Body of pancreas (tissue), 4 donors: Measurements from ENCODE around the gene NRIP1. TPM values are rescaled to one million over a fixed set of nuclear protein-coding genes. Genes with fewer than 3 reads are reported as not detected.

Source experiments
- ATAC-seq: fragments of 150-250 bp; one replicate; pipeline ENCODE4 v1.9.1; 2016
- DNase-seq, 4 donors: peaks; one replicate each; pipeline ENCODE4 v3.0.0-alpha.2; 2019
- H3K27ac ChIP-seq, 4 donors: fragments of 200-600 bp; sonication (generic); 1 replicate in 3 of 4; 2 replicates in 1 of 4; pipeline versions ENCODE4 v1.5.1 to v1.6.1; 2016 to 2019; ENCODE audit warnings: mild to moderate bottlenecking in 1 of 4, mixed read lengths in 1 of 4, moderate library complexity in 1 of 4
- H3K27me3 ChIP-seq, 2 donors: fragments of 200-600 bp; sonication (generic); one replicate each; pipeline ENCODE4 v1.6.0; 2016; ENCODE audit warnings: mild to moderate bottlenecking in 1 of 2
- H3K36me3 ChIP-seq, 2 donors: fragments of 200-600 bp; sonication (generic); replicated peaks in 1 of 2; 2 replicates each; pipeline ENCODE4 v1.5.1; 2016; ENCODE audit warnings: low read depth in 2 of 2; ENCODE audit not compliant: insufficient read depth in 1 of 2
- H3K4me1 ChIP-seq: fragments of 200-600 bp; sonication (generic); one replicate; pipeline ENCODE4 v1.6.0; 2016
- H3K4me3 ChIP-seq, 2 donors: fragments of 200-600 bp; sonication (generic); 1 replicate in 1 of 2; 2 replicates in 1 of 2; pipeline ENCODE4 v1.5.1; 2016 to 2019
- H3K9me3 ChIP-seq, 3 donors: fragments of 200-600 bp; sonication (generic); 1 replicate in 2 of 3; 2 replicates in 1 of 3; pipeline ENCODE4 v1.5.1; 2016
- POLR2A ChIP-seq, 3 donors: fragments of 450-650 bp; IDR thresholded peaks; one replicate each; pipeline ENCODE4 v1.6.1; 2016; ENCODE audit warnings: antibody characterized with exemption in 3 of 3, mild to moderate bottlenecking in 2 of 3
- WGBS, 2 donors: methylation state at CpG; one replicate each; pipeline ENCODE4 v1.1.5; 2017; 5-methylcytosine and 5-hydroxymethylcytosine counted together
- intact Hi-C: fragments of 100-400 bp; cut with DNase I; formaldehyde crosslinking; loops from one replicate; pipeline ENCODE4 v1.15.1; 2023
- total RNA-seq, 2 donors: library from RNA; depleted of rRNA; stranded (reverse); fragments of >200 nt; gene quantifications; one replicate each; pipeline ENCODE4 v1.1.0, GENCODE V29; 2016
- TF ChIP-seq, protein P1 (sequence below), 7 experiments: fragments of 450-650 bp in 4 of 7; fragments of 200-600 bp in 3 of 7; sonication (generic) in 3 of 7; IDR thresholded peaks; one replicate each; pipeline ENCODE4 v1.5.1; 2016 to 2019; ENCODE audit warnings: antibody characterized with exemption in 7 of 7

NRIP1 gene
- total RNA-seq, 2 donors from 2014 or later: 18.5 to 27.8 TPM

DNA sequence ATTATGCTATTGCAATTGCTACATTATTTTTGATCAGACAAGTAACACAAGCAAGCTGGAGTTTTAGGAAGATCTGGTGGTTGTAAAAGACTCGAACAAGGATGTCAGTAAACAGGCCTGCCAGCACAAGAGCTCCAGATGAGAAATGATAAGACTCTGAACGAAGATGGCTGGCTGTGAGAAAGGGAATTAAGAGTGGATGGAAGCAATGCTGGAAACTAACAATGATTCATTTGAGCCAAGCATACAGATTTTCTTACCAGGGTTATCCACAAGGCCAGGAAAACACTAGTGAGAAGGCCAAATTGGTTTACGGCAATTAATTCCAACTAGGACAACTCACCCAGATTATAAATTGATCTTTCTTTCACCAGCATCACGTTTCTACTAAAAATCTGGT is 54.2 kb downstream of the NRIP1 start:
- 75 to 83% methylated on average over 4 of the region's 4 CpGs for WGBS, 2 donors
- DNase-seq (no peak), ATAC-seq (no peak)
- H3K9me3 ChIP-seq: no peaks in the 10 kb centered on the region
- intact Hi-C loops: no loop called here
- no peaks in the 10 kb centered on the region for H3K36me3 ChIP-seq
- H3K4me3 ChIP-seq: no peak overlapping the region
- peaks cover 16% of the 10 kb centered on the region for H3K4me1 ChIP-seq
- no peak overlapping the region for H3K27ac ChIP-seq
- no peaks in the 10 kb centered on the region for H3K27me3 ChIP-seq
- TF ChIP-seq, protein P1, sequence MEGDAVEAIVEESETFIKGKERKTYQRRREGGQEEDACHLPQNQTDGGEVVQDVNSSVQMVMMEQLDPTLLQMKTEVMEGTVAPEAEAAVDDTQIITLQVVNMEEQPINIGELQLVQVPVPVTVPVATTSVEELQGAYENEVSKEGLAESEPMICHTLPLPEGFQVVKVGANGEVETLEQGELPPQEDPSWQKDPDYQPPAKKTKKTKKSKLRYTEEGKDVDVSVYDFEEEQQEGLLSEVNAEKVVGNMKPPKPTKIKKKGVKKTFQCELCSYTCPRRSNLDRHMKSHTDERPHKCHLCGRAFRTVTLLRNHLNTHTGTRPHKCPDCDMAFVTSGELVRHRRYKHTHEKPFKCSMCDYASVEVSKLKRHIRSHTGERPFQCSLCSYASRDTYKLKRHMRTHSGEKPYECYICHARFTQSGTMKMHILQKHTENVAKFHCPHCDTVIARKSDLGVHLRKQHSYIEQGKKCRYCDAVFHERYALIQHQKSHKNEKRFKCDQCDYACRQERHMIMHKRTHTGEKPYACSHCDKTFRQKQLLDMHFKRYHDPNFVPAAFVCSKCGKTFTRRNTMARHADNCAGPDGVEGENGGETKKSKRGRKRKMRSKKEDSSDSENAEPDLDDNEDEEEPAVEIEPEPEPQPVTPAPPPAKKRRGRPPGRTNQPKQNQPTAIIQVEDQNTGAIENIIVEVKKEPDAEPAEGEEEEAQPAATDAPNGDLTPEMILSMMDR (IDR thresholded peaks at IDR 0.05): no peak
- TF ChIP-seq POLR2A (IDR thresholded peaks at IDR 0.05): no peak

- 79 to 80% methylated on average over 3 of the region's 3 CpGs for WGBS, 2 donors
- peaks cover 23% of the 10 kb centered on the region for H3K4me1 ChIP-seq
- no peaks in the 10 kb centered on the region for H3K27me3 ChIP-seq
- H3K36me3 ChIP-seq: no peaks in the 10 kb centered on the region
- no peak for DNase-seq
- TF ChIP-seq, protein P1 (IDR thresholded peaks at IDR 0.05): no peak
- no peak for TF ChIP-seq POLR2A (IDR thresholded peaks at IDR 0.05)
- no peak overlapping the region for H3K27ac ChIP-seq
- ATAC-seq: no peak
- no peak overlapping the region for H3K4me3 ChIP-seq
- intact Hi-C loops: no loop called here
- no peaks in the 10 kb centered on the region for H3K9me3 ChIP-seq
These were observed 54.9 kb downstream of the NRIP1 start for GRCh38 chr21:15009837-15010363.

GRCh38 chr21:15007716-15008296 is 57.0 kb downstream of the NRIP1 start:
- intact Hi-C loops: no loop called here
- H3K36me3 ChIP-seq: no peaks in the 10 kb centered on the region
- H3K4me1 ChIP-seq: peaks cover 29% of the 10 kb centered on the region
- H3K27ac ChIP-seq: no peak overlapping the region
- 97% methylated on average over 11 of the region's 11 CpGs for WGBS, 2 donors
- ATAC-seq (no peak), DNase-seq (no peak)
- TF ChIP-seq, protein P1 (IDR thresholded peaks at IDR 0.05): no peak
- no peak for TF ChIP-seq POLR2A (IDR thresholded peaks at IDR 0.05)
- H3K4me3 ChIP-seq: no peak overlapping the region
- H3K27me3 ChIP-seq: no peaks in the 10 kb centered on the region
- H3K9me3 ChIP-seq: no peaks in the 10 kb centered on the region

DNA sequence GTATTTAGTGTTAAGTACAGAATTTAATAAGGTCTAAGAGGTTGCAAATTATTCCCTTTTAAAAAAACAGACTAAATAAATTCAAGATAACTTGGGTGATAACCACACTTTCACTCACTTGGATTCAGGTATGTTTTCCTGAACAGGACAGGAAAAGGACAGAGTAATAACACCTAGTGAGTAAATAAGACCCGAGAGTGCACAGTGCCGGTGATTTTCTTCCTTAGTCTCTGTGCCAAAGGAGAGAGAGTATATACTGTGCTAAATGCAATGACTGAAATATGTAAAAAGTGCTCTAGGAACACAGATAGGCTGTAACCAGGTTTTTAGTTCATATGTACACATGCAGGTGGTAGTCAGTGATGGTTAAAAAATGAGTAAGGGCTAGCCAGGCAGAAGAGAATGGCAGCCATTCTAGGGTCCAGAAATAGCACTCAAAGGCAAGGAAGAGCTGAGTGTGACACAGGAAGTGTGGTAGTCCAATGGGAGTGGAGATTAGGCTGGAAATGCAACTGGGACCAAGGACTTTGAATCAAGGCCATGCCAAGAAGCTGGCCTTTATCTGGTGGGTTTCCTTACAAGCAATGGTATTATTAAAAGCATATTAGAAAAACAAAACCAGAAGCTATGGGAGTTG is 58.1 kb downstream of the NRIP1 start:
- Histone ChIP-seq H3K4me1 (peaks cover 37% of the 10 kb centered on the region), H3K27ac (peak overlapping the region in 1 of 4 donors; percentile 9), H3K4me3 (no peak overlapping the region), H3K27me3 (no peaks in the 10 kb centered on the region), H3K9me3 (no peaks in the 10 kb centered on the region), H3K36me3 (no peaks in the 10 kb centered on the region)
- TF ChIP-seq, protein P1 (IDR thresholded peaks at IDR 0.05): no peak
- TF ChIP-seq POLR2A (IDR thresholded peaks at IDR 0.05): no peak
- ATAC-seq (no peak), DNase-seq (no peak)
- intact Hi-C loops: no loop called here
- WGBS, 2 donors: 20 to 39% methylated on average over 2 of the region's 2 CpGs
